GM21390 (cell line): Measurements from ENCODE around the gene GLYR1.
"Not testable (repeated sequence)": the region's sequence is repeated elsewhere in the genome, so short reads cannot be mapped to it uniquely, and the experiment has no call there.

Experiments used
- ATAC-seq: cut with Tn5 transposase; IDR thresholded peaks from one replicate; pipeline ENCODE4 v1.9.1; 2021; ENCODE audit not compliant: unreplicated experiment

Gene GLYR1

DNA sequence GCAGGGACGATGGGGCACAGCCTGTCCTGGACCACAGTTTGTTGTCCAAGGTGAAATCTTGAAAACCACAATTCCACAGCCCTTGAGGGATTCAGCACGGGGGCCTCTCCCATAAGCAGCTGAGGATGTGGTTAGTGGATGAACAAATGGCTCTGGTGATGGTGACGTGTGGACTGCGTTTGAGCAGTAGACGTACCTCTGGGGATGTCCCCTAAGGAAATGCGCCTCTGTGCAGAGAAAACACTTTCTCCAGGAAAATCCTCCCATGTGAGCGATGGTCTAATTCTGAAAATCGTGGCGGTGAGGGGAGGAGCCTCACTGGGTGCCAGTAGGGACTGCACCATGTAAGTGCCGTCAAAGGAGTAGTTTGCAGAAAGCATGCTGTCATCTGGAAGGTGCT, 56.2 kb downstream of the GLYR1 start:
- ATAC-seq = no peak

DNA sequence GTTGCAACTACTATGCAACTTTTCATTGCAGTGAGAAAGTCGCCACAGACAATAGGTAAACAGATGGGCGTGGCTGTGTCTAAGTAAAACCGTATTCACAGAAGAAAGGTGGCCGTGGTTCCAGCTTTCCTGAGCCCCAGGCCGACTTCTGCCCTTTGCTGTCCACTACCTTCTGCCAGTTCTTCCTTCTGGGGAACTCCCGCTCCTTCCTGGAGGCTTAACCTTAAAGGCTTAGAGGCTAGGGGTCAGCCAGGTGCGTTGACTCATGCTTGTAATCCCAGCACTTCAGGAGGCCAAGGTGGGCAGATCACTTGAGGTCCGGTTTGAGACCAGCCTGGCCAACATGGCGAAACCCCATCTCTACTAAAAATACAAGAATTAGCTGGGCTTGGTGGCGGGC, 56.8 kb downstream of the GLYR1 start:
- no peak for ATAC-seq

DNA sequence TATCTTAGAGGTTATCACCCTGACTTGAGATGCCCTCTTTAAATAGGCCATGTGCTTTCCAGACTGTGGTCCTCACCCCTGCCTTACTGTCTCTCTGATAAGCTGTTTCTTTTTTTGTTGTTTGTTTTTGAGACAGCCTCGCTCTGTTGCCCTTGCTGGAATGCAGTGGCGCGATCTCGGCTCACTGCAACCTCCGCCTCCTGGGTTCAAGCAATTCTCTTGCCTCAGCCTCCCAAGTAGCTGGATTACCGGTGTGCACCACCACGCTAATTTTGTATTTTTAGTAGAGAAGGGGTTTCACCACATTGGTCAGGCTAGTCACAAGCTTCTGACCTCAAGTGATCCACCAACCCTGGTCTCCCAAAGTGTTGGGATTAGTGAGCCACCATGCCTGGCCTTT, 58.2 kb downstream of the GLYR1 start:
- ATAC-seq = no peak

DNA sequence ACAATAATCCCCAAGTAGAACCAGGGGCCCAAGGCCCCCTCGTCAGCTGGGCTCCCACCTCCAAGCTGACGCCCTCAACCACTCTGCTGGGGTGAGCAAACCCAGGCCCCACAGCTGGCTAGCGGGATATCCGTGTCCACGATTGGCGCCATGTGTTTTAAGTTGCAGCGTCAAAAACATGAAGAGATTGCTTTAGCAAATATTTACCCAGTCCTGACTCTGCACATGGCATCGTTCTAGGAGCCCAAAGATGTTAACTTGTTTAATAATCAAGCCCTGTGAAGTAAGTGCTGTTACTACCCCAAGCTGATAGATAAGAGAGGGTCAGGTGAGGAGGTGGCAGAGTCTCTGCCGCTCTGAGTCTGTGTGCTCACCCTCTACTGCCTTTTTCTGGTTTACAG, 58.6 kb downstream of the GLYR1 start:
- no peak for ATAC-seq

DNA sequence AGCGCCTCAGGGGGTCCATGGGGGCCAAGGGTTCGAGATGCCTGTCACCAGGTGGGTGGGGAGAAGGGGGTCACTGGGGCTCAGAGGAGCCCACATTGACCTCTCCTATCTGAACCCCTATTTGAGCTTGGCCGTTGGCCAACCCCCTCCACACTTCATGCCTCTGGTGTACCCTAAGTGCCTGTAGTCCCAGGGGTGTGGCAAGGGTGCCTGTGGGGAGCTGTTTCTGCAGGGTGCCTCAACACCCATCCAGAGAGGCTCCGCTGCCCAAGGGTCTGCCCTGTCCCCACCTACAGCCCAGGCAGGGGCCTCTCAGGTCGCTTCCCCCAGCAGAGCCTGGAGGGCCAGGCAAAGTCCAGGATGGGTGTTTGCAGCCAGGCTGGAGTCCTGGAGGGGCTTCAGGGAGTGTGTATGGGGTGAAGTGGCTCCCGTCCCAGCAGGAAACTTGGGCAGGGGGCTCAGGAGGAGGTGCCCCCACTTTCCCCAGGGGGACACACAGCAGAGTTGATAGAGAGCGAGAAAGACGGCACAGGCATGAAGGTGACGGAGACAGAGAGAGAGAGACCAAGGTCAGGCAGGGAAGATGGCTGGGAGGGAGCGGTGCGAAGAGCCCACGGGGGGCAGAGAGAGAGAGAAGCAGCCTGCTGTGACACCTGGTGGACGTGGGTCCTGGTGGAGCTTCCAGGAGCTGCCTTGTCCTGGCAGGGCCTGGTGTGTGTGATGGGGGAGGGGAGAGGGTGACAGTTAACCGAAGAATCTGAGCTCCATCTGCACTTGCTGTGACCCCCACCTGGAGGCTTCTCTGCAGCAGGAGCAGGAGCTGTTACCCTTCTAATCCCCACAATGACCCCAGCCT, 59.2 kb downstream of the GLYR1 start, which contains the start of gene SEPTIN12:
SEPTIN12 (minus strand) TSS at position 719 of the 856 bp plus-strand sequence; CDS start at position 19, 700 bp downstream.
- ATAC-seq = no peak

DNA sequence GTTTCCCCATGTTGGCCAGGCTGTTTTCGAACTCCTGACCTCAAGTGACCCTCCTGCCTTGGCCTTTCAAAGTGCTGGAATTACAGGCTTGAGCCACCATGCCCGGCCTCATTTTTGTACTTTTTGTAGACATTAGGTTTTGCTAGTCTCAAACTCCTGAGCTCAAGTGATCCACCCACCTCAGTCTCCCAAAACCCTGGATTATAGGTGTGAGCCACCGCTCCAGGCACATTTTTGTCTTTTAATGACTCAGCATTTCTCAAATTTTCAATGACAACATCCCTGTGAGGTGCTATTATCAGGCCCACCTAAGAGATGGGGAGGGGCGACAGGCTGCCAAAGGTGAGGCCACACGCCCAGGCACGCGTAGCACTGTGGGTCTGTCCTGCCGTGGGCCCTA, 60.0 kb downstream of the GLYR1 start:
- ATAC-seq = no peak

DNA sequence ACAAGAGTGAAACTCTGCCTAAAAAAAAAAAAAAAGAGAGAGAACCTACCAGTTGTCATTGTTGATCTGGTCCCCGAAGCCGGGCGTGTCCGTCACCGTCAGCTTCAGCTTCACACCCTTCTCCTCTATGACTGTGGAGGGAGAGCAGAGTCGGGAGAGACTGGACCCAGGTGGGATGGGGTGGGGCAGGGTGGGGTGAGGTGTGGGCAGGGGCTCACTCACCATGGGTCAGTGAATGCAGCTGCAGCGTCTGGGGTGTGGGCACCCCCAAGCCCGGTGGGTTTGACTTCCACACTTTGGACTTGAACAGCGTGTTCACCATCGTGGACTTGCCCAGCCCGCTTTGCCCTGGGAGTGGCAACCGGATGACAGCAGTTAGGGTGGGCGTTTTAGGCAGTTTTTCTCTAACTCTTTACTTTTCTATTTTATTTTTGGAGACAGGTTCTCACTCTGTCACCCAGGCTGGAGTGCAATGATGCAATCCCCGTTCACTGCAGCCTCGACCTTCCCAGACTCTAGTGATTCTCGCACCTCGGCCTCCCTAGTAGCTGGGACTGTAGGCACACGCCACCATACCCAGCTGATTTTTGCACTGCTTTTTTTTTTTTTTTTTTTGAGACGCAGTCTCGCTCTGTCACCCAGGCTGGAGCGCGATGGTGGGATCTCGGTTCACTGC, 61.2 kb downstream of the GLYR1 start:
- ATAC-seq = no peak

DNA sequence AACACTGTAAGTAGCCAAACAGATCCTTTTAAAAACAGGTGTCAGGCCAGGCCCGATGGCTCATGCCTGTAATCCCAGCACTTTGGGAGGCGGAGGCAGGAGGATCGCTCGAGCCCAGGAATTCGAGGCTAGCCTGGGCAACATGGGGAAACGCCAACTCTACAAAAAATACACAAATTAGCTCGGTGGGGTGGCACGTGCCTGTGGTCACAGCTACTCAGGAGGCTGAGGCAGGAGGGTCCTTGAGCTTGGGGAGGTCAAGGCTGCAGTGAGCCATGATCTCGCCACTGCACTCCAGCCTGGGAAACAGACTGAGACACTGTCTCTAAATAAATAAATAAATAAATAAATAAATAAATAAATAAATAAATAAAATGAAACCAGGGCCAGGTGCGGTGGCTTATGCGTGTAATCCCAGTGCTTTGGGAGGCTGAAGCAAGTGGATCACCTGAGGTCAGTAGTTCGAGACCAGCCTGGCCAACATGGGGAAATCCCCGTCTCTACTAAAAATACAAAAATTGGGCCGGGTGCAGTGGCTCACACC, 62.6 kb downstream of the GLYR1 start:
- ATAC-seq = not testable (repeated sequence)

DNA sequence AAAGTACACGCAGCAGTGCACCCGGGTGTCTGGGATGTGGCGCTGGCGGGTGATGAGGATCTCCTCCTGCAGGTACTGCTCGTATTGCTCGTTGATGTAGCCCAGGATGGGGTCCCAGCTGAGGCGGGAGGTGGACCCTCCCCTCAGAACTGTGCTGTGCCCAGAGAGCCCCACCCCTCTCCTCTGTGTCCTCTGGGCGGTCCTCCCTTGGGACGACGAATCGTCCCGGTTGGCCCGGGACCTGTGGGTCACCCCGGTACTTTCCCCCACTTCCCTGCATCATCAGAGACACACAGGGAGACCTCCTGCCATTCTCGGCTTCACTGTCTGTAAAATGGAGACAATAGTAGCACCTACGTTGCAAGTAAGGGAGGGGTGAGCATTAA, 63.1 kb downstream of the GLYR1 start:
- ATAC-seq = no peak

DNA sequence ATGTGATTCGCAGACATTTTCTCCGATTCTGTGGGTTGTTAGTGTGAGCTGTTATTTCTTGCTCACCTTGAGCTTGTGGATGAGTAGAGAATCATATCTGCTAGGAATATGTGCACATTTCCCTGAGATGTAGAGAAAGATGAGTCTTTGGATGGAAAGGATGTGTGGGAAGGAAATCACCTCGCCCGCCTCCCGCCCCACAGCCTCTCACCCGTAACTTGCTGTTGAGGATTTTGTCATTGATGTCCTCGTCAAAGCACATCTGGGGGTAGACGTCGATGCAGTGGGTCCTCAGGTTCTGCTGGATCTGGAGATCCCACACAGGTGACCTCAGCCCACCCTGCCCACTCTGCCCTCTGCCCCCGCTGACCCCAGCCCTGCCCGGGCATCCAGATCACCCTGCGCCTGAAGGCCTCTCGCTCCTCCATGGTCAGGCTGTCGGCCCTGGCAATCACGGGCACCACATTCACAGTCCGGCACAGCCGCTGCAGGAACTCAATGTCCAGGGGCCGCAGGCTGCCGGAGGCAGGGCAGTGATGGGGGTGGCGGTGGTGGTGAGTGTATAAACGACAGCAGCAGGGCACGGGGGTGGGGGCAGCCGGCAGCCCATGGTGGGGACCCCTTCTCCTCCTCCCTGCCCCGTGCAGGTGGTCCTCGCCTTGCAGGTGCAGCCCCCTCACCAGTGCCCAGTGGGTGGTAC, 63.7 kb downstream of the GLYR1 start:
- no peak for ATAC-seq

DNA sequence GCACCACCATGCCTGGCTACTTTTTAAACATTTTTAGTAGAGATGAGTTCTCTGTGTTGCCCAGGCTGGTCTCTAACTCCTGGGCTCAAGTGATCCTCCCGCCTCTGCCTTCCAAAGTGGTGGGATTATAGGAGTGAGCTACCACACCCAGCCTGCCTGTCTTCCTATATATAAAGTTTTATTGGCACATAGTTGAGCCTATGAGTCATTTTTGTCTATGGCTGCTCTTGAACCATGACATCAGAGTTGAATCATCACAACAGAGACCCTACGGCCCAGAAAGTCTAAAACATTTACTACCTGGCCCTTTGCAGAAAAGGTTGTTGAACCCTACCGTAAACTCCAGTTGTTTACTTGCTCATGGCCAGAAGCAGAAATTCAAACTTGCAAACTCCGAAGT, 66.9 kb downstream of the GLYR1 start:
- ATAC-seq = no peak

DNA sequence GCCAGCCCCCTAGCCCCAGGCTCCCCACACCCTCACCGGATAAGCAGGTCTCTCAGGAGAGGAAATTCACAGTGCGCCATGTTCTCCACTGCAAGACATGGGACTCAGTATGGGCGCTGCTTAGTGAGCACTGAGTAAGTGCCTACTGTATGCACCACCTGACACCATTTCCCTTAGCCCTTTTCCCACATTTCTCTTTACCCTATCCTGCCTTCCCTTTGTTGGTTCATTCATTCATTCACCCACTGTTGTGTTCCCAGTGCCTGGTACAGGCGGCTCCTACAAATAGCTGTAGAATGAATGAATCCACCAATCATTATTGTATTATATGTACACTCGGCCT, 69.1 kb downstream of the GLYR1 start:
- ATAC-seq = no peak

DNA sequence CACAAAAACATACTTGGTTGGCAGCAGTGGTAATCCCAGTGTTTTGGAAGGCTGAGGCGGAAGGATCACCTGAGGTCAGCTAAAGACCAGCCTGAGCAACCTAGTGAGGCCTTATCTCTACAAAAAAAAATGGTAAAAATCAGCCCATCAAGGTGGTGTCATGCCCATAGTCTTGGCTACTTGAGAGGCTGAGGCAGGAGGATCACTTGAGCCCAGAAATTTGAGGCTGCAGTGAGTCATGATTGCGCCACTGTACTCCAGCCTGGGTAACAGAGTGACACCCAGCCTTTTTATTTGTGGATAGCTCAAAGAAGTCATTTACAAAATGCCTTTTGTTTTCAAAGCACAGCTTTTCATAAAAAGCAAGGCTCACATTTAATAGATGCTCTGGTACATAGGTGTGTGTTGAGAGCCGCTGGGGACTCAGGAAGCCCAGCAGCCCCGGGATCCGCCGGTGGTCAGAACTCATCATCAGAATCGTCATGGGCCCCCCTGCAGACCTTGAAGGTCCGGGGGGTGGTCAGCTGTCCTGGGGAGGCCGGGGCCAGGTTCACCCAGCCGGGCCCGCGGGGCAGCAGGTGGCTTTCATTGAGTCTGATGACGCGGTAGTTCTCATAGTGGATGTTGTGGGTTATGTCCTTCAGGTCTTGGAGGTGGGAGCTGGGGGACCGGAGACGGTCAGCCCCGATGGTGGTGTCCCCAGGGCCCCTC, 69.6 kb downstream of the GLYR1 start:
- ATAC-seq = no peak

DNA sequence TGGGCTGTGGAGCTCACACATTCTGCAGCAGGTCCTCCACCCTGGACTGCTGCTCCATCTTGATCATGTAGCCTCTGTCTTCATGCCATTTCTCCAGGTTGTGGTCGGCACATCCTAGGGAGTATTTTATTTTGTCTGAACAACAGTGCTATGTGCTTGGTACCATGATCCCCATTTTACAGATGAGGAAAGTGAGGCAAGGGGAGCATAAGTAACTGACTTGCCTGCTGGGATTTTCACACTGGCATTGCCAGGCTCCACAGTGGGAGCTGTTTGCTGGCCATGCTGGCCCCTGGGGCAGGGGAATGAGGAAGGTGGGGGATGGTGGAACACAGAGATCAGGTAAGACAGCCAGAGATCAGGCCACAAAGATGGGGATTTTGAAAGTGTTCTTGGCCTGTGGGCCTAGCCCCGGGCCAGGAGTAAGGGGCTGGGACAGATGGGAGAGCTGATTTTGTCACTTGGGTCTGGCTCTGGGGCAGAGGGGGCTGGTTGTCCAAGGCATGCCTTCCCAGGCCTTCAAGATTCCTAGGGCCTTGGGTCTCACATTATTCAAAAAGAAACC, 70.9 kb downstream of the GLYR1 start:
- no peak for ATAC-seq

DNA sequence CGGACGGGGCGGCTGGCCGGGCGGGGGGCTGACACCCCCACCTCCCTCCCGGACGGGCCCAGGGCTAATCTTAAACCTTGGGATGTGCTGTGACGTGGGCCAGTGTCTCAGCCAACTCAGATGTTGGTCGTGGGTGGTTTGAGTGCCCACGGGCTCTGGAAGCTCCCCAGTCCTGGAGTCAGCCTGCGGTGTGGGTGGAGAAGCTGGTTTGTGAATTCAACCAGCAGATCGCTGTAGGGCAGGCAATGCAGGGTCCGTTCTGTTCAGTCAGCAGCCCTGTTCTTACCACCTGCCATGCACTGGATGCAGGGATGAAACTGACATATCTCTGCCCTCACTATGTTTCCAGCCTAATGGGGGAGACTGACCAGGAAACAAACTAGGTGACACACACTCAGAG, 72.1 kb downstream of the GLYR1 start:
- no peak for ATAC-seq

DNA sequence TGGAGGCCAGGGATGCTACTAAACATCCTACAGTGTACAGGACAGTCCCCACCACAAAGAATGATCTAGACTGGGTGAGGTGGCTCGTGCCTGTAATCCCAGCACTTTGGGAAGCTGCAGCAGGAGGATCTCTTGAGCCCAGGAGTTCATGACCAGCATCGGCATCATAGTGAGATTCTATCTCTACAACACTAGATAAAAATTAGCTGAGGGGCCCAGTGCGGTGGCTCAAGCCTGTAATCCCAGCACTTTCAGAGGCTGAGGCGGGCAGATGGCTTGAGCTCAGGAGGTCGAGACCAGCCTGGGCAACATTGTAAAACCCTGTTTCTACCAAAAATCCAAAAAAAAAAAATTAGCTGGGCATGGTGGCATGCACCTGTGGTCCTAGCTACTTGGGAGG, 74.7 kb downstream of the GLYR1 start:
- no peak for ATAC-seq

DNA sequence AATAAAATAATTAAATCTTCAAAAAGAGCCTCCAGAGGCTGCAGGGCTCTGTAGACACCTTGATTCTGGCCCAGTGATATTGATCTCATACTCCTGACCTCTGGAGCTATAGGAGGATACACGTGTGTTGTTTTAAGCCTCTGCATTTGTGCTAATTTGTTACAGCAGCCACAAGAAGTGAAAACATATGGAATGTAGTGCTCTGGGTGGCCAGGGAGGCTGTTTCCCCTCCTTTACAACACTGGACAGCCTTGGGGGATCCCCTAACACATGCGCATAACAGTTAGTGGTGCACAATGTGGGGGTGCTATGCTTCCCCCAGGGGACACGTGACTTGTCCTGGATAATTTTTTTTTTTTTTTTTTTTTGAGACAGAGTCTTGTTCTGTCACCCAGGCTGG, 75.4 kb downstream of the GLYR1 start:
- ATAC-seq = no peak

DNA sequence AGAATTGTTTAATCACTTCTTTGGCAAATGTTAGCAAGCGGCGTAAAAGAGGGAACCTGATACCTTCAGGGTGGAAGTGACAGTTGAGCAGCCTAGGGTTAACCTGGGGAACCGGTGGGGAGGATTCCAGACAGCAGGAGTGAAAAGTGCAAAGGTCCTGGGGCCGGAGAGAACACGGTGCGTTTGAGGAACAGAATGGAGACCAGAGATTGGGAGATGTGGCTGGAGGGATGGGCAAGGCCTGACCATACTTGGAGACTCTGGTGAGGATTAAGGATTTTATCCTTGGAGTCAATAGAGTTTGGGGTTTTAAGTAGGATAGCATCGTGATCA, 77.8 kb downstream of the GLYR1 start:
- ATAC-seq = no peak

DNA sequence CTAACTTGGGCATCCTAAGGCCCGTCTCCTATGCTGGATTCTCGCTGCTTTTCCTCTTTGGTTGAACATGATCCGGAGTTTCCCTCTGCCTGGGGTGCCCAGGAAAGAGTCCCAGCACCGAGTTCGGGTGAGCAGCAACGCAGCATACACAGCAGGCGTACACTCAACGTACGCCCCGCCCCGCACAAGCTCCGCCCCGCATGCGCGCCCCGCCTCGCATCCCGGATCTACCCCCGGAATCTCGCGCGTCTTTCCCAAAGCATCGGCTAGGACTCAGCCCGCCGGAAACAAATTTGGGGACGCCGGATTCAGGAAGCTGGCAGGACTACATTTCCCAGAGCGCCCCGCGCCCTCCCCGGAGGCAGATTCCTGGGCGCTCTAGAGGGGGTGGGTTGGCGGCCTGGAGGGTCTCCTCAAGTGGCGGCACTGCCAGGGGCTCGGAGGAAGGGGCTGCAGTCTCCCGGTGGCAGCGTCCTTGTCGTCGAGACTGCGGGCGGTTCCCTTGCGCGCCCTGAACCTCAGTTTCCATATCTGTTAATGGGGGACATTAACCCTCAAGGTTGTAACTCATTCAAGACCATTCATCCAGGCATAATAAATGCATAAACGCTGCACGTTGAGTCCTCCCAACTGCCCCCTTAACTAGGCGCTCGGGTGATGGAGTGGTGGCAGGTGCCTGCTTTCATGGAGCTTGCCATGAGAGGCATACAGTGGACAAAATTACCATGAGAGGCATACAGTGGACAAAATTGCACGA, 78.4 kb downstream of the GLYR1 start:
- peak; percentile 62 for ATAC-seq

DNA sequence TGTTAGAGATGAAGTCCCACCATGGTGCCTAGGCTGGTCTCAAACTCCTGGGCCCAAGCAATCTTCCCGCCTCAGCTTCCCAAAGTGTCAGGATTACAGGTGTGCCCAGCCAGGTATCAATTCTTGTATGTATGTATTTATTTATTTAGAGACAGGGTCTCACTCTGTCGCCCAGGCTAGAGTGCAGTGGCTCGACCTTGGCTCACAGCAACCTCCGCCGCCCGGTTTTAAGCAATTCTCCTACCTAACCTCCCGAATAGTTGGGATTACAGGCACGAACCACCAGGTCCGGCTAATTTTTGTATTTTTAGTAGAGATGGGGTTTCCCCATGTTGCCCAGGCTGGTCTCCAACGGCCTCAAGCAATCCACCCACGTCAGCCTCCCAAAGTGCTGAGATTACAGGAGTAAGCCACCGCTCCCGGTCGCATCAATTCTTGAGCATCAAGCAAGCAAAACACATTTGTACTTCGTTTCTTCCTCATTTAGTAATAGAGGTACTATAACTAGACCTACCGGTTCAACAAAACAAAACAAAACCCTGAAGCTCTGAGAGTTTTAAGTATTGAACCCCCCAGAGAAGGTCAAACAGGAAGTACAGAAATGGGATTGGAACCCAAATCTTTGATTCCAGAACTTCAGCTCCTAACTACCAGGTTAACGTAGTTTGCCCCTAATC, 79.1 kb downstream of the GLYR1 start:
- no peak for ATAC-seq
